Glomerular visceral epithelial cell (primary cell): ENCODE results near the gene ZNRF1.
"Not testable (repeated sequence)": the region's sequence is repeated elsewhere in the genome, so short reads cannot be mapped to it uniquely, and the experiment has no call there.

Experiments
- DNase-seq: peaks from one replicate; pipeline ENCODE4 v3.0.0-alpha.2; 2016; ENCODE audit errors: extremely low spot score

ZNRF1 gene

DNA sequence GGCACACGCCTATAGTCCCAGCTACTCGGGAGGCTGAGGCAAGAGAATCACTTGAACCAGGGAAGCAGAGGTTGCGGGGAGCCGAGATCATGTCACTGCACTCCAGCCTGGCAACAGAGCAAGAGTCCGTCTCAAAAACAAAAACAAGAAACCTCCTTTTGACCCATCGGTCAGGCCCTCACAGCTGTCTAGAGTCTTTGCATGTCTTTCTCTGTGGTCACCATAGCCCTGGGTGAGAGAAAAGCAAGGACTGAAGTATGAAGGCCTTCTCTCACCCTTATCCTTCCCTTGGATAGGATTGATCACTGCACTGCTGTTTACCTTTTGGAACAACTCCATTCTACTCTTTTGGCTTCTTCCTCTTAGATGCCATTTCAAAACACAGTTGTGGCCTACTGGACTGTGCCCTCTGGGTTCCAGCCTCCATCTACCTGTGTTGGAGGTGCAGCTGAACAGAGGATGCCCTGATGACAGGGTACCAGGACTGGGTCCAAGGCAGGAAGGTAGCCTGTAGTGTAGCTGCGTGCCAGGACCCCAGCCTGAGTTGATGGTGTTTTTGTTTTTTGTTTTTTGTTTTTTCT, 80.6 kb downstream of the ZNRF1 start:
- DNase-seq = no peak

GRCh38 chr16:75080205-75081029, 81.6 kb downstream of the ZNRF1 start:
- peak; percentile 48 for DNase-seq

DNA sequence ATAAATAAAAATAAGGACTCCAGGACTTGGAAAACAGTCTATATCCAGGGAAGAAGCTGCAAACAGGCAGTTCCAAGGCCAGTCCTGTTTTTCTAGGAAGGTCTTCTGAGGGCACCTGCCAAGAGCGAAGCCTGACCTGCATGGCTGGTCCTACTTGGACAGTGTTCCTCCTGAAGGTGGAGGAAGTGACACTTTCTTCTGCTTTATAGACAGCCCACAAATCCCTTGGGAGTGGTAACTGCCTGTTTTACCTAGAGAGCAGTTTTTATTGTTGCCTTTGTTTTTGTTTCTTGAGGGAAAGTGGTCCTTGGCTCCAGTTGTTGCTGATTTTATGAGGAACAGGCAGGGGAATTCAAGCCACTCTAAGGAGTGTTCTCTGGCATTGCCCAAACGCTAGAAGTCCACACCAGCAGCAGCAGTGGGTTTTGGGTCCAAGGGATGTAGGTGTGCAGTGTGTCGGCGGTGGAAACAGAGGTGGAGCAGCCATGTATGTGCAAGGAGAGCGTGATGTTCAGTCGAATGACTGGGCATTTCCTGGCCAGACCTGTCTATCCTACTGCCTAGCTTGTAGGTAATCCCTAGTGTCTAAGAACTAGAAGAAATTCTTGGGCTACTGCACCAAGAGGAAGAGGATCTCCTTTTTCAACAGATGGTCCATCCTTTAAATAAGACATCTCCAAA, 82.5 kb downstream of the ZNRF1 start:
- no peak for DNase-seq

- DNase-seq = no peak
Observed at GRCh38 chr16:75083813-75084212, 85.0 kb downstream of the ZNRF1 start.

DNA sequence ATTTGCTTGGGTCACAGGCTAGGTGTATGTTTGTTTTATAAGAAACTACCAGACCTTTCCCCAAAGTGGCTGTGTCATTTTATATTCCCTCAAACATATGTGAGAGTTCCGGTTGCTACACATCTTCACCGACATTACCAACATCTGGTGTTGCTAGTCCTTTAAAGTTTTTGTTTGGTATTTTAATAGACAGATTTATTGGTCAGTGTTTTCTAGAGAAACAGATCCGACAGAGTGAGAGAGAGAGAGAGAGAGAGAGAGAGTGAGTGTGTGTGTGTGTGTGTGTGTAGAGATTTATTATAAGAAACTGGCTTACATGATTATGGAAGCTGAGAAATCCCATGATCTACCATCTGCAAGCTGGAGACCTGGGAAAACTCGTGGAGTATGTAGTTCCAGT, 86.7 kb downstream of the ZNRF1 start:
- no peak for DNase-seq

DNA sequence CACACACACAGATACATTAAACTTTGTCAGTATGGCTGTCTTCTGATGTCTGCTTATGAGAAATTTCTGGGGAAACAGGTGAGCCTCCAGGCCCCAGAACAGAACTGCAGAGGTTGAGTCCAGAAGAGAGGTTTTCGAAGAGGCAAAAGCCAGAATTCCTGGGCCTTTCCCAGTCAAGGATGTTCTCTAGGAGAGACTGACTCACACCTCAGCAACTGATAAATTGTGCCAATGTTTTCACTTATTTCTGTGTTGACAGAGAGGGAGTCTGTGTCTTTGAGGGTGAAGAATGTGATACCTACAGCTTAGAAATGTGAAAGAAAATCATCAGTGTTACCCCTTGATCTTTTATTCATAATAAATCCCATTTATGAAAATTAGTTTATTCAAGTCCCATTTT, 87.5 kb downstream of the ZNRF1 start:
- DNase-seq = no peak

- no peak for DNase-seq
Observed at GRCh38 chr16:75086688-75087374, 88.0 kb downstream of the ZNRF1 start.

- no peak for DNase-seq
Observed at GRCh38 chr16:75087375-75087979, 88.7 kb downstream of the ZNRF1 start.

DNA sequence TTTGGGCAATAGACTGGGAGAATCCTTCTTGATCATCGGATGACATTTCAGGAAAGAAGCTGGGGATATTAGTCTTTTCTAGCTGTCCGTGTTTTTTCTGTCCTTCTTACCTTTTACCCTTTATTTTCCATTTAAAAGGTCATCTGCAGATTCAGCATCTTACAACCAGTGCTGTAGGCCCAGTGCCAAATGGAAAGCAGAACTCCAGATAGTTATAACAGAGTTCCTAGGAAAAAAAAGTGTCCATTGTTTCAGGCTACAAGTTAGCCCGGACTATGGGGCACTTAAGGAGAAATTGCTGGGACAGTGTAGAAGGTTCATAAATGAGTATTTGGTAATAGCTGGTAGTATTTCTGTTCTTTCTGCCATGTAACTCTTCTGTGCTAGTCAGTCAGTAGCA, 89.4 kb downstream of the ZNRF1 start:
- no peak for DNase-seq

DNA sequence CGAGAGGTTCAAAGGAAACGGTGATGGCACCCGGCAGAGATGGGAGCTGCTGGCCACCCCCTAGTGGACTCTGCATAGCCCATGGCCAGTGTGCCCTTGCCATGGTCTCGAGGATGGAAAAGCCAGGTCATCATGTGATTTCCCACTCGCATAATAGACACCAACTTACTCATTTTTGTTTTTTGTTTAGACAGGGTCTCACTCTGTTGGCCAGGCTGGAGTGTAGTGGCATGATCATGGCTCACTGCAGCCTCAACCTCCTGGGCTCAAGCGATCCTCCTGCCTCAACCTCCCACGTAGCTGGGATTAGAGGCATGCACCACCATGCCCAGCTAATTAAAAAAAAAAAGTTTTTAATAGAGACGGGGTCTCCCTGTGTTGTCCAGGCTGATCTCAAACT, 90.1 kb downstream of the ZNRF1 start:
- no peak for DNase-seq

DNA sequence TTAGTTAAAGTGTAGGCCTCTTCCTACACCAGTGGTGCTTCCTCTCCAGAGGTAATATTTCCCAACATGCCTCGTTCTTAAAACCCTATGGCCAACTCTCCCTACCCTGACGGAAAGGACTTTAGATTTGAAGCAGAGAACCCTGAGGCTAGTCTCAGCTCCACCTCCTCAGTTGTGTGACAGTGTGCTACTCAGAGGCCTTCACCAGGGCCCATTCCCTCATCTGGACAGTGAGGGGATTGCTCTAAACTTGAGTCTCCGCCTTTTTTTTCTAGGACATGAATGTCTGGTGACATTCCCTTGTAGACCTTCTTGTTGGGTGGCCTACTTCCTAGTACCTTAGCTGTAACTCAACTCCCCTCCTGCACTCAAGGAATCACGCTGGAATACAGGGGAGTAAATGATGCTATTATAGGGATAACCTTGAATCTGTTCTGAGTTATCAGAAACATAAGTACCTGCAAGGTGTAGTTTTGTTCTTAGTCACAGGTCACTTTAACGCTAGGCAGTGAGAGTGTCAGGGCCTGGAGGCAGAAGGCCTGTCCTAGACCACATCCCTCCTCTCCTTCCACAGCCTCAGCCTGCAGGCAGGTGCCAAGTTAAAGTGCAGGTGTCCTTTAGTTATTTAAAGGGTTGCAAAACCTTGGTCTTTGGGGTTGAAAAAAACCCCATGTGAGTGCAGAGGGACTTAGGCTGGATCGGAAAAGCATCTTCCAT, 90.8 kb downstream of the ZNRF1 start:
- no peak for DNase-seq

DNA sequence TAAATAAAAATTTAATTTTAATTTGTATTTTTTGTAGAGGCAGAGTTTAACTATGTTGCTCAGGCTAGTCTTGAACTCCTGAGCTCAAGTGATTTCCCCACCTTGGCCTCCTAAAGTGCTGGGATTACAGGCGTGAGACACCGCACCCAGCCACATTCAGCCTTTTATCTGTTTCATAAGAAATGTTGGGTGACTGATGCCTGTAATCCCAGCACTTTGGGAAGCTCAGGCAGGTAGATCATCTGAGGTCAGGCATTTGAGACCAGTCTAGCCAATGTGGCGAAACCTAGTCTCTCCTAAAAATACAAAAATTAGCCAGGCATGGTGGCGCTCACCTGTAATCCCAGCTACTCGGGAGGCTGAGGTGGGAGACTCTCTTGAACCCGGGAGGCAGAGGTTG, 92.1 kb downstream of the ZNRF1 start:
- not testable (repeated sequence) for DNase-seq

- not testable (repeated sequence) for DNase-seq
Observed at GRCh38 chr16:75091619-75092018, 92.8 kb downstream of the ZNRF1 start.

DNA sequence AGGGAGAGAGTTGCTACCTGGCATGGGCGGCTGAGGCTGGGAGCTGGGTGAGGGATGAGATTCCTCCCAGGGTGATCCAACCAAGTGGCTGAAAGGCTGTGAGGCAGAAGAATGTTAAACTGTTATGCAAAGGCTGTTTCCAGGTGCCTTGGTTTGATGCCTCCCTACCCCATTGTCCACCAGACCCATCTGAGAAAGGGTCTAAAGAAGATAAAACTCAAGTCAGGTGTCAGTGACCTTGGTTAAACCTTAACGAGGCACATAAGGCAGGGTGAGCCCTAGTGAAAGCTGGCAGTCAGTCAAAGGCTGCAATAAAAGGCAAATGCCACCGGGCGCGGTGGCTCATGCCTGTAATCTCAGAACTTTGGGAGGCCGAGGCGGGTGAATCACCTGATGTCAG, 94.0 kb downstream of the ZNRF1 start:
- no peak for DNase-seq

GRCh38 chr16:75093598-75094540, 95.0 kb downstream of the ZNRF1 start:
- DNase-seq = no peak

DNA sequence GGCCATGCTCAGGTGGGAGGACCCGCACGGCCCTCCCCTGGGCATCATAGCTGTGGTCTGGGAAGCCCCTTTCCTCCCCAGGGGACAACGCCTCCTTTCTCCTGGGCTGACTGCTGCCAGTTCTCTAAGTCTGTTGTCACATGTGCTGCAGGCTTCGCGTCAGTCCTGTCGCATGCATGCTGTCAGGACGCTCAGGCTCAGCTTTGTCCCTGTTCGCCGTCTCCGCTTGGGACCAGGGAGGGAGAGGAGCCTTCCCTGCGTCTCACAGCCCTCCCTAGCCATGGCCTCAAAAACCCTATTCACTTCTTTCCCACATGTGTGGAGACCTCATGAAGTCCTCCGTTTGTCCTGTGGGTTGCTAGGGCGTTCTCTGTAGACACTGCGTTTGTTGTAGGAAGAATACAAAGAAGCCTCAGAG, 96.4 kb downstream of the ZNRF1 start:
- DNase-seq = no peak

DNA sequence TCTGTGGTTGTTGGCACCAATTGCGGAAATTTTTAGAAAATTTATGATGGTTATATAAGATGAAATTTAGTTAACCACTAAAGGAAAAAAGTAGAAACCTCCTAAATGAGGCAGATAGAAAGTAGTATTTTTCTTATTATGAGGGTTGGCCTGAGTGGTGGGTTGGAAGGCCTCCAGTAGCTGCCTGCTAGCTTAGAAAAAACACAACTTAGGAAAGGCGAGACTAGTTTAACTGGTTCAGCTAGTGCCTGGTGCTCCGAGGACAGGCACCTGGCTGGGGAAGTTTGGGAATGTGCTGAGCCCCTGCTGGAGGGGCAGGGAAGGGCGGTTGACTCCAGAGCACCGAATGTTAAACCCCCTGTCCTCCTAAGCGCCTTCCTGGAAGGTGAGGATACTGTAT, 97.8 kb downstream of the ZNRF1 start:
- no peak for DNase-seq

GRCh38 chr16:75097191-75097761, 98.5 kb downstream of the ZNRF1 start:
- DNase-seq = no peak

DNA sequence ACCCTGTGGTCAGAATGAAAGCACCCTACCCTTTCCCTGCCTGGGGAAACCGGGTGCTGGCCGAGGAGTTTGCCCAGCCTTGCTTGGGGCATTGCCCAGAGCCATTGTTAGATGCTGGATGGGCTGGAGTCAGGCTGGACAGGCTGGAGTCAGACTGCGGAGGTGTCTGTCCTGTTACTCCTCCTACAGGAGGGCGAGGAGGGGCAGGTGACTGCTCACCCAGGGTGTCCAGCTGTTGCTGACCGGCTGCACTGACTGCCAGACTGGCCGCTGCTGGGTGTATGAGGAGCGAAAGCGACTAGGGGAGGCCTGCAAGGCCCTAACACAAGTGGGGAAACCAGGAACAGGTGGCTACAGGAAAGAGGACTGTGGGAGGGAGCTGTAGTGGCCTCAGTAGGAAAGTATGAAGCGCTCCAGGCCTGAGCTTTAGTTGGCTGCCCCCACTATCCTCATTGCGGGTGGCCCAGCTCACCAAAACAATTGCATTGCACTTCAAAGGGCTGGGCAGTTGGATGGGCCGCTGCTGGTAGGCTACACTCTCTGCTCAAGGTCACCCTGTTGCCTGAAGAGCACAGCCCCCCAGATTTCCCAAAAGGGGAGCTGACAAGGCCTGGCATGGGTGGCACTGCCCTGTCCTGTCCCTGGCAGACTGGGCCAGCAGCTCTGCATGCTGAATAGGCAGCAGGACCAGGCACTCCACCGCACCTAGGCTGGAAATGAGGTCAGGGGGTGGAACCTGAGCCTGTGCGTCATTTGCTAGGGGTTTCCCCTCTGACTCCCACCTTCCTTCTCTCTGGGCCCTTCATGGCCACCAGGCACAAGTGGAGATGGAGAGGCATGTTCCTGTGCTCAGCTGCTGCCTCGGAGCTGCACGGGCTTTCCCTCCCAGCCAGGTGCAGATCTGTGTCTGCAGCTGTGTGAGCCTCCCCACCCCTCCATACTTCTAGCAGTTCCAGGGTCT, 99.4 kb downstream of the ZNRF1 start:
- DNase-seq = no peak
